Heart right ventricle (tissue), 16 donors: Measurements from ENCODE around the gene CIBAR2. TPM values are rescaled to one million over a fixed set of nuclear protein-coding genes. Genes with fewer than 3 reads are reported as not detected.
A peak's percentile ranks its signal among the peaks of the same experiment; 100 is the strongest.

Experiments
- ATAC-seq, 8 donors: fragments of 200-7000 bp; cut with Tn5 transposase; one replicate each; pipeline ENCODE4 v1.9.1; 2020; ENCODE audit warnings: mild to moderate bottlenecking in 8 of 8, moderate library complexity in 8 of 8, moderate number of reproducible peaks in 1 of 8
- DNase-seq, 2 donors: peaks; one replicate each; pipeline ENCODE4 v3.0.0-alpha.2; 2020
- H3K27ac ChIP-seq, 10 donors: fragments of 200-600 bp; sonication (generic) in 2 of 10; one replicate each; pipeline versions ENCODE4 v1.5.0 to v1.8.0; 2020 to 2022; ENCODE audit warnings: mild to moderate bottlenecking in 3 of 10
- H3K27me3 ChIP-seq, 7 donors: fragments of 200-600 bp; one replicate each; pipeline ENCODE4 v1.8.0; 2021 to 2022; ENCODE audit warnings: mild to moderate bottlenecking in 2 of 7
- H3K36me3 ChIP-seq, 9 donors: fragments of 200-600 bp; sonication (generic) in 1 of 9; one replicate each; pipeline versions ENCODE4 v1.5.0 to v1.8.0; 2020 to 2022; ENCODE audit warnings: mild to moderate bottlenecking in 2 of 9
- H3K4me1 ChIP-seq, 9 donors: fragments of 200-600 bp; sonication (generic) in 1 of 9; one replicate each; pipeline versions ENCODE4 v1.5.0 to v1.8.0; 2020 to 2022; ENCODE audit warnings: mild to moderate bottlenecking in 4 of 9
- H3K4me3 ChIP-seq, 10 donors: fragments of 200-600 bp; sonication (generic) in 2 of 10; one replicate each; pipeline versions ENCODE4 v1.5.0 to v1.8.0; 2020 to 2022; ENCODE audit warnings: mild to moderate bottlenecking in 7 of 10, moderate library complexity in 2 of 10
- H3K9me3 ChIP-seq, 11 donors: fragments of 200-600 bp in 10 of 11; sonication (generic) in 2 of 11; one replicate each; pipeline versions ENCODE4 v1.5.0 to v1.8.0; 2013 to 2022; ENCODE audit warnings: mild to moderate bottlenecking in 2 of 11, control low read depth in 1 of 11, moderate library complexity in 1 of 11
- CTCF ChIP-seq, 9 donors: fragments of 200-600 bp; sonication (generic) in 2 of 9; IDR thresholded peaks; one replicate each; pipeline versions ENCODE4 v1.5.0 to v1.8.0; 2021 to 2022; ENCODE audit warnings: antibody characterized with exemption in 9 of 9, mild to moderate bottlenecking in 5 of 9, moderate library complexity in 1 of 9
- WGBS, 2 donors: extraction: QIAGEN DNeasy Blood & Tissue Kit; methylation state at CpG; one replicate each; pipeline ENCODE4 v1.1.7; 2013; ENCODE audit warnings: inconsistent platforms in 1 of 2; 5-methylcytosine and 5-hydroxymethylcytosine counted together
- intact Hi-C, 10 donors: fragments of 100-400 bp; cut with DNase I; formaldehyde crosslinking; loops; one replicate each; pipeline versions ENCODE4 v1.11.1 to v1.14.2; 2022
- polyA plus RNA-seq, 2 donors: library from polyadenylated mRNA; stranded (reverse); fragments of 200-250 nt; gene quantifications; one replicate each; pipeline ENCODE4 v1.2.3, GENCODE V29; 2013
- total RNA-seq, 10 donors: library from RNA; stranded (reverse); fragmentation: NEBNext Ultra II Directional in 3 of 10; extraction: Animal tissue kit (Norgen Biotek cat#: 25700) in 3 of 10; gene quantifications; one replicate each; pipeline versions ENCODE4 v1.2.1 to v1.2.4, GENCODE V29; 2021 to 2023
- donor health status: Arrhythmogenic right ventricular cardiomyopathy.
- donor health status: ischemic (EF 13 %, LVEDD 7.1; RV severe dilation, severe dysfunction).
- donor health status: healthy with polysubstance abuse.
- donor health status: DM: no; HTN: yes; CAD: no.
- donor health status: DM: no; HTN: no; CAD: no.
- donor health status: ischemic (EF 25% LVEDD 6.9; RV normal size, moderate dysfunction).
- donor health status: ischemic (EF 25% LVEDD 5.7; RV mildly dilated, moderate dysfunction).
- donor health status: healthy.
- donor health status: DM: yes; HTN: yes; CAD: no.
- donor health status: Ischemic cardiomyopathy.
- donor health status: ischemic (EF 35%, LVEDD 5.7; RV mildly dilated, moderate dysfunction).
- donor health status: nonischemic (EF 11% LVEDD 7.7; RV severe dilation, severe dysfunction).
- donor health status: DM: yes; HTN: yes; CAD: no.
- donor health status: PGD.
- donor health status: ischemic (EF 29% LVEDD 5.4; RV normal size, mild dysfunction).
- donor health status: nonischemic (EF 23%, LVEDD 6.1; RV moderate dilation, normal function).

CIBAR2 gene
- total and polyA plus RNA-seq, 12 donors, result not detected

GRCh38 chr16:85157372-85157771 lies 45.1 kb upstream of the CIBAR2 start:
- H3K4me3 ChIP-seq, result peak overlapping the region in 4 of 10 donors; percentile 11 to 26 (median 20)
- no peak for TF ChIP-seq CTCF (IDR thresholded peaks at IDR 0.05)
- no peaks in the 10 kb centered on the region for H3K36me3 ChIP-seq
- H3K4me1 ChIP-seq, result peaks cover 2 to 76% (median 50%) of the 10 kb centered on the region in 9 donors
- H3K27me3 ChIP-seq, result no peaks in the 10 kb centered on the region
- peak overlapping the region in 9 of 10 donors; percentile 23 to 75 (median 57) for H3K27ac ChIP-seq
- intact Hi-C loops, result no loop called here
- 81 to 82% methylated on average over 8 of the region's 8 CpGs for WGBS, 2 donors
- DNase-seq (no peak), ATAC-seq (no peak)
- no peaks in the 10 kb centered on the region for H3K9me3 ChIP-seq

GRCh38 chr16:85156869-85157268 lies 44.6 kb upstream of the CIBAR2 start:
- H3K36me3 ChIP-seq, result no peaks in the 10 kb centered on the region
- H3K27ac ChIP-seq, result no peak overlapping the region
- no peak for DNase-seq
- no peak overlapping the region for H3K4me3 ChIP-seq
- H3K4me1 ChIP-seq, result peaks cover 7 to 76% (median 50%) of the 10 kb centered on the region in 9 donors
- intact Hi-C loops, result no loop called here
- no peak for ATAC-seq
- H3K27me3 ChIP-seq, result no peaks in the 10 kb centered on the region
- TF ChIP-seq CTCF (IDR thresholded peaks at IDR 0.05), result no peak
- no peaks in the 10 kb centered on the region for H3K9me3 ChIP-seq

GRCh38 chr16:85156440-85156839 lies 44.2 kb upstream of the CIBAR2 start:
- WGBS, 2 donors, result 91 to 95% methylated on average over 7 of the region's 7 CpGs
- no peak for DNase-seq
- Histone ChIP-seq H3K27ac (no peak overlapping the region), H3K27me3 (no peaks in the 10 kb centered on the region), H3K4me3 (no peak overlapping the region), H3K9me3 (no peaks in the 10 kb centered on the region), H3K36me3 (no peaks in the 10 kb centered on the region), H3K4me1 (peaks cover 10 to 76% (median 53%) of the 10 kb centered on the region in 9 donors)
- intact Hi-C loops, result no loop called here
- TF ChIP-seq CTCF (IDR thresholded peaks at IDR 0.05), result no peak
- ATAC-seq, result no peak

- no peak overlapping the region for H3K4me3 ChIP-seq
- no peak for TF ChIP-seq CTCF (IDR thresholded peaks at IDR 0.05)
These were observed 41.4 kb upstream of the CIBAR2 start for GRCh38 chr16:85153656-85154091.

More at GRCh38 chr16:85153656-85154091, 41.4 kb upstream of the CIBAR2 start:
- DNase-seq (peak; percentile 72 to 85), ATAC-seq (peak; percentile 50 to 75 (median 70))
- WGBS, 2 donors, result 55 to 58% methylated on average over 12 of the region's 12 CpGs
- Histone ChIP-seq H3K9me3 (no peaks in the 10 kb centered on the region), H3K27me3 (no peaks in the 10 kb centered on the region), H3K27ac (peak overlapping the region; percentile 60 to 91 (median 78)), H3K4me1 (peaks cover 16 to 79% (median 55%) of the 10 kb centered on the region in 9 donors), H3K36me3 (no peaks in the 10 kb centered on the region)
- intact Hi-C loops, result no loop called here
